ENCODE data around the gene MCRS1.
A peak's percentile ranks its signal among the peaks of the same experiment; 100 is the strongest.
"Not testable (repeated sequence)": the region's sequence is repeated elsewhere in the genome, so short reads cannot be mapped to it uniquely, and the experiment has no call there.

The MCRS1 gene

DNA sequence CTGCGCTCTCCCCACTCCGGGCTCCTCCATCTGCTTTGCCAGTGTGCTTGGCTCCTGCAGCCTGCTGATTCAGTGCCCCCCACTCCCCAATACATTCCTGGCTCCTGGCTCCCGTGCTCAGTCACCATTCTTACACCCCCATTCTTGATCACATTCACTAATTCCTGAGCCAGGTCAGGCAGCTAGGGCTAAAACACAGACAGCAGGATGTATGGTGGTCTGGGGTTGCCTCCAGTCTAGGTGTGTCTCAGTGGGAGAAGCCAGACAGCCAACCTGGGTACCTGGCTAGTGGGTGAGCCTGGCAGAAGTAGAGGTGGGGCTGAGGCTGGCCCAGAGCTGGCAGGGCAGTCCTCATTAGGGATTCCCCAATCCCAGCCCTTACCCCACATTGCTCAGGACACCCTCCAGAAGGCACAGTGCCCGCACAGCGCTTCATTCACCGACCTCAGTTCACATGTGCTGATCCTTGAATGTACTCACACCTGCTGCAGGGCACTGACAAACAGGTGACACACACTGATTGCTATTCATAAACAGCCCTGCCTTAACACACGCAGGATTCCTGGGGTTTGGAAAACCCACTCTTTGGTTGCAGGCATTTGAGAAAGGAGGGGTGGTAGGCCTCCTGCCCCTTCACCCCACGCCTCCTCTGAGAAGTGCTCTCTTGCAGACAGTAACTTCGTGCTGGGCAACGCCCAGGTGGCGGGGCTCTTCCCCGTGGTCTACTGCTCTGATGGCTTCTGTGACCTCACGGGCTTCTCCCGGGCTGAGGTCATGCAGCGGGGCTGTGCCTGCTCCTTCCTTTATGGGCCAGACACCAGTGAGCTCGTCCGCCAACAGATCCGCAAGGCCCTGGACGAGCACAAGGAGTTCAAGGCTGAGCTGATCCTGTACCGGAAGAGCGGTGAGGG is 27.5 kb downstream of the MCRS1 start:
- DNase-seq (ENCODE audit: low read depth): no peak

DNA sequence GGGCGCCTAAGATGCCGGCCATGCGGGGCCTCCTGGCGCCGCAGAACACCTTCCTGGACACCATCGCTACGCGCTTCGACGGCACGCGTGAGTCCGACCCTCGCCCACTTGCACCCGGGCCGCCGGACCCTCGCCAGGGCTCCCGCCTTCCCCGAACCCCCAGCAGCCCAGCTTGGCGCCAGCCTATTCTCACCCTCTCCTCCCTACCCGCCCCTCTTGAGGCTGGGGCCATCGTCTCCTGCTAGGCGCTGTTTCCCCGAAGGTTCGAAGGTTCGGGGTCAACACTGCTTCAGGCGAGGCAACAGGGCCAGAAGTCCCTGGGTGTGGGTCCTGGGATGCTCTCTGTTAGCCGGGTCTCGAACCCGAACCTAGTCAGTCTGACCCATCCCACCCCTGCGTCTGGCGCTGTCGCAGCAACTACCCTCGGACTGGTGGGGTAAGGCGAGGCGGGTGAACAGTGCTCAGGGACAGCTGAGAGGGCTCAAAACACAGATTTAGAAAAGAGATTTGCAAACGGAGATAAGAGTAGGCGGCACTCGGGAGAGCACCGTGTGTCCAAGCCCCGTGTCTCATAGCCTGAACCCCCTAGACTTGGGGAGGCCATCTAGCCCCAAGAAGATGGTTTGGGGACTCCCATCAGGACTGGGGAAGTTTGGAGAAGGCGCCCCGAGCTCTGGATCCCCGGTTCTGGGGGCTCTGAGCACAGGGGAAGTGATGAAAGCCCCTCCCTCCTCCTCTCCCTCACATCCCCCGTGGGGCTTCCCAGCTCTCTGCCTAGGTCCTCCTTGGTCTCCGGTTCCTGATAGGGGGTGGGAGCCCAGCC is 28.3 kb downstream of the MCRS1 start:
- no peak for DNase-seq (ENCODE audit: low read depth)

DNA sequence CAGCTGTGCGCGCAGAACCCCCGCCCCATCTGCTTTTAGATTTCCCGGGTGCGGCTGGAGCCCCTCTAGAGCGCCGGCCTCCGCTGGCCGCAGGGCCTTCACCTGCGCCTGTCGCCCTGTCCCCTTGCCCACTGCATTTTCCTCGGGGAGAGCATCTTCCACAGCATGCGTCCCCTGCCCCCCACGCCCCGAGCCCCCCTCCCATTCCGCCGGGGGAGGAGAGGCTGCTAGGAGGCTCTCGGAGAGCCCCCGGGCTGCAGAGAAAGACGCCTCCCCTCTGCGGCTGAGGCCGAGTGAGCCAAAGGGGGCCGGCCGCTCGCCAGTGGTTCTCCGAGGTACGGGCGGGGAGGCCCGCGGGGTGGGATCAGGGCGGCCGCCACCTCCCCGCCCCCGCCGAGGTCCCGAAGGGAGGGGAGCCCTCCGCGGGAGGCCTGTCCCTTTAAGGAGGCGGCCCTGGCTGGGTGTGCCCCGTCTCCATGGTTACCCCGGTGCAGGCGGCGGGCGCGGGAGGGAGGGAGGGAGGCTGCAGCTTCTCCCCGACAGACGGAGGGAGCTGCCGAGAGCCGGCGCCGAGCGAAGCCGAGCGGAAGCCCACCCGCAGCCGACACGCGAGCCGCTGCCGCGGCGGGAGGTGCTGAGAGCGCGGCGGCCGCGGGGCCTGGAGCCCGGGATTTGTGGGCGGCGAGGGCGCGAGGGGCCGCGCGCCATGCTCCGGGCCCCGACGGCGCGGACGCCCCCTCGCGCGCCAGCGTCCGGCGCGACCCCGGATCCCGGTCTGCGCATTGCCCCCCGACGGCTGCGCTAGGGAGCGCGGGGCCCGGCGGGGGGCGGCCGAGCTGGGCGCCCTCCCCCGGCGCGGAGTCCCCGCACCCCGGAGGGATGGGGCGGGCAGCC is 29.2 kb downstream of the MCRS1 start, which contains the start of gene KCNH3:
TSS of gene KCNH3 (plus strand) at position 521 of the 894 bp plus-strand sequence. CDS start 387 bp downstream, outside the sequence.
- peak; percentile 83 for DNase-seq (ENCODE audit: low read depth)

DNA sequence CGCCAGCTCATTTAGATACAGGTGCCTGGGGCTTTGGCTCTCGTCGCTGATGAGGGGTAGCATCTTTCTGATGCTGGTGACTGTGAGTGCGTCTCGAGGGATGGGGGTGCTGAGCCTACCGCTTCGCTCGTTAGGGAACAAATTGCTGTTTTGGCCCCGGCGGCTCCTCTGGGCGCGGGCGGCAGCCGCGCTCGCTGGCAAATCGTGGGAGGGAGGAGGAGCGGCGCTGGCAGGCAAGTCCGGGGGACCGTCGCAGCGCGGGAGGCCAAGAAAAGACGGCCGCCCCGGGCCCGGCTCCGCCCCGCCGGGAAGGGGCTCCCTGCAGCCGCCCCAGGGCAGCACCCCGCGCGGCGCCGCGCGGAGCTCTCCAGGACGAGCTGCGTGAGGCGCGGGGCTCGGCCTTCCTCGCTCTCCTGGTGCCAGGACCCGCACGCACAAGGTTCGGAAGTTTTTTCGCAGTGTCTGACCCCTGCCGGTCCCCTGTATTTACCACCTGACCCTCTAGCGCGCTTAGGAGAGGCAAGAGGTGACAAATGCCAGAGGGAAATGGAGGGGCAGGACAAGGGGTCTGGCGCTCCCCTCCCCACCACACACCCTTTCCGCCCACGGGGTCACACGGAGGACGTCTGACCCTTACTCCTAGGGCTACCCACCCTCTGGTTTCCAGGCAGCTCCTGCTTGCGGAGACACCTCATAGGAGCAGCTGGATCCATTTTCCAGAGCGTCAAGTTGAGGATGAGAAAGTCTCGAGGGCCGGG is 30.0 kb downstream of the MCRS1 start:
- no peak for DNase-seq (ENCODE audit: low read depth)

DNA sequence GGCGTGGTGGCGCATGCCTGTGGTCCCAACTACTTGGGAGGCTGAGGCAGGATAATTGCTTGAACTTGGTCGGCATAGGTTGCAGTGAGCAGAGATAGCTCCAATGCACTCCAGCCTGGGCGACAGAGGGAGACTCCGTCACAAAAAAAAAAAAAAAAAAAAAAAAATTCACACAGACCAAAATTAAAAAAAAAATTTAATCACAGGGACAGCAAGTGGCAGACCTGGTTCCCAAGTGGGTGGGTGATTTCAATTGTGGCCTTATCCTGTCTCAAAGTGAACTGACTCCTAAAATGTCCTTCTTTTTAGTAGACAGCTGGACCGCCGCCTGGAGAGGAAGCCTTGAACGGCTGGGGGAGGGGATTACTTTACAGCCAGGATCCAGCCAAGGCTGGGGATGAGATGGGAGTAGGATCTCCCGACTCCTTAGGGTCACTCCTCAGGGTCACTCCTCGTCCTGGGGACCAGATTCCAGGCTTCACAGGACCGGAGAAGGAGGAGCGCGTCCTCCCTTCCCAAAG is 30.7 kb downstream of the MCRS1 start:
- DNase-seq (ENCODE audit: low read depth): no peak

DNA sequence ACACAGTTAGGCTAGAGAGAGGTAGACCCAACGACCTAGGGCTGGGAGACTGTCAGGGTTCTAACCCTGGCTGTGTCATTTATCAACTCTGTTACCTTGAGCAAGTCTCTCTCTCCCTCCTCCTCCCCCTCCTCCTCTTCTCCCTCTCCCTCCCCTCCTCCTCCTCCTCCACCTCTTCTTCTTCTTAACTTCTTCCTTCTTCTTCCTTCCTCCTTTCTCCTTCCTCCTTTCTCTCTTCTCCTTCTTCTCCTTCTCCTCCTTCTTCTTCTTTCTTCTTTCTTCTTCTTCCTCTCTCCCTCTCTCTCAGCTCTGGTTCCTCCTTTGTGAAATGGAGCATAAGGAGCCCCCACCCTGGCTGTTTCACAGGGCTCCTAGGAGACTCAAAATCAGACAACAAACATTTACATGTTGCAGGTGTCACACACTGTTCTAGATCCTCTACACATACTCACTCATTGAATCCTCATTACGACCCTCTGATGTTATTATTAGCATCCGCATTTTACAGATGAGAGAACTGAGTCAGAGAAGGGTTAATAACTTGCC is 31.3 kb downstream of the MCRS1 start:
- no peak for DNase-seq (ENCODE audit: low read depth)

DNA sequence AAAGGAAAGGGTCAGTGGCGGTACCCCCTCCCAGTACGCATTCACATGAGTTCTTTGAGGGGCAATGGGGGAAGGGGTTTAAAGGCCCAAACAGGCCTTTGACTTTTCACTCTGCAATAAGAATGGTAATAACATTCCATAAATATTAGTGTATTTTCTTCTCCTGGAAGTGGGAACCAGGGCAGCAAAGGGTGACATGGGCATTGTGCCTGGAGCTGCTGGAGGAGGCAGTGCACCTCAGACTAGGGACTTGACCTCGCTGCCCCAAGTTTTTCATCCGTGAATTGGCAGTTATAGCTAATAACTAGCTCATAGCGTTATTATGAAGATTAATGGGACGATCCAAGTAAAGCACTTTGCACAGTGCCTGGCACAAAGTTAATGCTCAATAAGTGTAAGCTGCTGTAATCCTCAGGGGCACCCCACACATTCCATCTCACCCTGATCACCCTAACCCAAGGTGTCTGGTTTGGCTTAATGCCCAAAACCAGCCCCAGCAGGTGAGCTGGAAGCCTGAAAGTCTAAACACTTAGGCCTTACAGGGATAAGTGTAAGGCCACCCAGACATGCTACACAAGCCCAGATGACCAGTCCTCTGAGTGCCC is 31.9 kb downstream of the MCRS1 start:
- no peak for DNase-seq (ENCODE audit: low read depth)

DNA sequence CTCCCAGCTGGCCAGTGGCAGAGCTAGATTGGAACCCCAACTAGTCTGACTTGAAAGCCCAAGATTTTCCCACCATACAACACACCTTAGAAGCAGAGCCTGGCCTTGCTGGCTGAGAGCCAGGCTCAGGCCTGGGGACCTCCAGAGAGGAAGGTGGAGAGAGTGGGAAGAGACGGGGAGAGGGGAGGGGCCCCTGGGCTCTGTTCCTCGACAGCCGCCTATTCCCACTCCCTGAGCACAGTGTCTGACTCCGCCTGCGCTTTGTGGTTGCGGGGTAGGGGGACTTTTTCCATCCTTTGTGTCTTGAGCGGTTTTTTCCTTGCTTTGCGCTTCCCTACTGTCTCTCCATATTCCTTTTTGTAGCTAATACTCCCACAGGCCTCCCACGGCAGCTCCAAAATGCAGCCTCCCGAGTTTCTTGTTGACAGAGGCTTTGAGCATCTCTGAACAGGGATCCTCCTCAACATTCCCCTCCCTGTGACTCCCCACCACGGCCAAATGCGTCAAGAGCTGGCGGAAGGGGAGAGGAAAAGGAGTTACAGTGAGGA is 33.1 kb downstream of the MCRS1 start:
- DNase-seq (ENCODE audit: low read depth): no peak

DNA sequence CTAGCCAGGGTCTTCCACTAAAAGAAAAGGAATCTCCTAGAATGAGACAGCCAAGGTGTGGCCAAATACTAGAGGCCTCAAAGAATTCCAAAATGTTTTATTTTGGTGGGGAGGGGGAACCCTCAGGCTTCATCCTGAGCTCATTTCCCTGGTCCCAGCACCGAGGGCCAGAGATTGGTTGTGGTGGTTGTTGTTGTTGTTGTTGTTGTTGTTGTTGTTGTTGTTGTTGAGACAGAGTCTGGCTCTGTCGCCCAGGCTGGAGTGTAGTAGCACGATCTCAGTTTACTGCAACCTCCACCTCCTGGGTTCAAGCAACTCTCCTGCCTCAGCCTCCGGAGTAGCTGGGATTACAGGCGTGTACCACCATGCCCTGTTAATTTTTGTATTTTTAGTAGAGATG is 33.8 kb downstream of the MCRS1 start:
- not testable (repeated sequence) for DNase-seq (ENCODE audit: low read depth)

DNA sequence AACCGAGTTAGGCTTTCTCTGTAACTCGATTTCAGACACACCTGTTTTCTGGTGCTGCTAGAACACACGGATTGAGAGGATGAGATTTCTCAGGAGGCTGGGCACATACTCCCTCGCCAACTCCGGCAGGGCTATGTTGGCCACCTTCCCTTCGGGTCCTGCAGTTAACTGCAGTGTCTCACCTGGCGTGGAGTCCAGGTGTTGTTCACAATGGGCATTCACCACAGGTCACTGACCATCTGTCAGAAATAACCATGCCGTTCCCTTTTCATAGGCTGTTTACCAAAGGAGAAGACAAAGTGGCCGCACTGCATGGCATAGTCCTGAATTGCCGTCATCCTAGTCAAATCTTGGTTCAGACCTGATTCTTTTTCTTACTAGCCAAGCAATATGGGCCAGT is 34.6 kb downstream of the MCRS1 start:
- DNase-seq (ENCODE audit: low read depth): no peak

DNA sequence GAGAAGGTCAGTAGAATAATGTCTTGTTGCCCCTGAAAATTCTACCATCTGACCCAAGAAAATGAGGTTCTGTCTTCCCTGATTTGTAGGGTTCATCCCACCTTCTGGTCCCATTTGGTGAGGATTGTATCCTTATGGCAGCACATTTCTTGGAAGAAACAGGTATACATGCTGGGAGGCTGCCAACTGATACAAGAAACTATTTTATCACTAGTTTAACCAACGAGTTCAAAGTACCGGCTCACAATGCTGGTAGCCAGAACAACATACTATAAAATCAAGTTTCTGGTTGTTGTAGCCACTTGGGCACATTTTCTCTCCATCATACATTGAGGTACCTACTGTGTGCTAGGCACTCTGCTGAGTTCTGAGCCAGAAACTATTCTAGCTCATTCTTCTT is 36.2 kb downstream of the MCRS1 start:
- DNase-seq (ENCODE audit: low read depth): no peak

DNA sequence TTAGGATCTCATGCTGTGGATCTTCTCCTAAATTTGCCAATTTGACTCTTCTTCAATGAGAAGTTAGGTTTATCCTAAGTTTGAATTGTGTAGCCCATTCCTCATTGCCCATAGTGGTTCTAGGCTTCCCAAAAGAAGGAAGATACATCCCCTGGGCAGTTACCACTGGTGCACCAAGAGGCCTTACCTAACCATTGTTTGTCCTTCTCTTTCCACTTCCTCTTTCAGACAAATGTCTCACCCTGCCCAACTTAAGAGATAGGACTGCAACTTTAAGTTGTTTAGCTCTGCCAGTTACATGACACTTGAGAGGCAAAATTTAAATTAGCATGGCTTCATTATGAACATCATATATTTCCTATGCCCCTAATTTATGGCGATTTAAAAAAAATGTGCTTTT is 38.5 kb downstream of the MCRS1 start:
- DNase-seq (ENCODE audit: low read depth): no peak

DNA sequence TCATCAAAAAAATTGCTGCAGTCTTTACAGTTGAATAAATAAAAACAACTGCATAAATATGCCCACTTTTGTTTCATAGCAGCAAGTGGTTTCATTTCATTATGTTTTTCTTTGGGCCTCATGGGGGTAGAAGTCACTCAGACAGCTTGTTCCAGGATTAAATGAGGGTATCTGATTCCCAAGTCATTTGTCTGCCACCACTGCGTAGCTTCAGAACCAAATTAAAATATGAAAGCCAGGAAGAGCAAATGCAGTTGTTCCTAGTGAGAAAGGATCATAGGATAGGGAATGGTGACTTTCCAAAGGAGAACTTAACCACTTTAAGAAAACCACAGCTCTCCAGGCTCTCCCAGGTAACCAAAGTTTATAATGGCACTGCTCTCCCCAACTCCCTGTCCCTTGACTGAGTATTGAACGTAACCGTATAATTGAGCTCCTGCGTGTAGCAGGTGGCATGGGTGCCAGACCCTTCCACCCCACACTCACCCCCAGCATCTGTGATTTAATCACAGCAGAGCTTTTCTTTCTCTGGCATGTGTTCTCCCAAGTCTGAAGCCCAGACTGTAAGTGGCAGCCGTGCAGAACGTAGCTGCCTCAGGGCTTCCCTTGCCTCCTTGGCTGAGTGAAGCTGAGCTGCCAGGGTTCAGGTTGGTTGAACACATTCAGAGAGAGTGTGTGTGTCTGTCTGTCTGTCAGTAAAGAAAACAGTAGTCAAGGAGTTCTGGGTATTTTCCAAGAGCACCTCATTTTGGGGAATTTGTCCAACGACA is 40.4 kb downstream of the MCRS1 start:
- no peak for DNase-seq (ENCODE audit: low read depth)

DNA sequence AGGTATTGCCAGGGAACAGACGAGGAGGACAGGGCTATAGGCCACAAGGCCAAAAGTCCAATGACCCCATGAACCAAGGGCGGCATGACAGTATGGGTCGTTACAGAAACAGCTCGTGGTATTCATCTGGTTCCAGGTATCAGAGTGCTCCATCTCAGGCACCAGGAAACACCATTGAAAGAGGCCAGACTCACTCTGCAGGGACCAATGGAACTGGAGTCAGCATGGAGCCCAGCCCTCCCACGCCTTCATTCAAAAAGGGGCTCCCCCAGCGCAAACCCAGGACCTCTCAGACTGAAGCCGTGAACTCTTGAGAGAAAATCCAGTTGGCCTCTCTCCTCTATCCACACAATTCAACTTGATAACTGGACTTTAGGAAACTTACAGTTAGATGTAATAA is 42.0 kb downstream of the MCRS1 start:
- DNase-seq (ENCODE audit: low read depth): no peak

DNA sequence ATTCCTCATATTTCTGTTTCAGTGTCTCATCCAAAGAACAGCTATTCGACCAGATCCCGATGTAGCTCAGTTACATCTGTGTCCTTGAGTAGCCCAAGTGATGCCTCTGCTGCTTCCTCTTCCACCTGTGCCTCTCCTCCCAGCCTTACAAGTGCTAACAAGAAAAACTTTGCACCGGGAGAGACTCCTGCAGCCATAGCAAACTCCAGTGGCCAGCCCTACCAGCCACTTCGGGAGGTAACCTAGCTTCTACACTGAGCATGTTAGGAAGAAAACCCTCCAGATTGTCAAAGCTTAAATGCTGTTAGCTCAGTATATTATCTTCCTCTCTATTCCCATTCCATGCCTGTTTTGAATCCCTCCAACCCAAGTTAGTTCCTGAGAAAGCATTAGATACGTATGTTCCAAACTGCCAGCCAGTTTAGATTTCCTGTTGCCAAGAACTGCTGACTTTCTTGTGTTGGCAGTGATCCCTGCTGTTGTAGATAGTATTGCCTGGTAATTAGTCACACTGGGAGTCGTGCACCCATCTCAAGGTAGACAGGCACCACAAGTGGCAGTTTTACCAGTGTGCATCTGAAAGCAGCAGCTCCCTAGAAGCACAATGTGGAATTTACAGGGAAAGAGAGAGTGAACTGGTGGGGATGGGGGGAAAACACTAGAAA is 43.1 kb downstream of the MCRS1 start:
- no peak for DNase-seq (ENCODE audit: low read depth)

DNA sequence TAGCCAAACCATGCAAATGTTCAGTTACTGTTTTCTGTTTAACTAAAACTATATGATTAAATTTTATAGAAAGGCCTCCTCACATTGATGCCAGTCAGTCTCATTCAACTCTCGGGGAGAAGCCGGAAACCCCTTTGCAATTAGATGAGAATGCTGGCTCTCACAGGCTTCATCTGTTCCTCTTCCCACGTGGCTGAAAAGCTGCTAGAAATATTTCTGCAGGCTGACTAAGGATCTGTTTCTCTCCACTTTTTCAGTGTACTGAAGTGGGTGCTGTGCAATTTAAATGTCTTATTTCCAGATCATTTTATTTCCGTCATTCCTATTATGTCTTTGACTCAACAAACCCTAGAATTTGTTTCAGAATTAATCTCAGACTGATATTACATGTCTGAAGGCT is 46.6 kb downstream of the MCRS1 start:
- no peak for DNase-seq (ENCODE audit: low read depth)

DNA sequence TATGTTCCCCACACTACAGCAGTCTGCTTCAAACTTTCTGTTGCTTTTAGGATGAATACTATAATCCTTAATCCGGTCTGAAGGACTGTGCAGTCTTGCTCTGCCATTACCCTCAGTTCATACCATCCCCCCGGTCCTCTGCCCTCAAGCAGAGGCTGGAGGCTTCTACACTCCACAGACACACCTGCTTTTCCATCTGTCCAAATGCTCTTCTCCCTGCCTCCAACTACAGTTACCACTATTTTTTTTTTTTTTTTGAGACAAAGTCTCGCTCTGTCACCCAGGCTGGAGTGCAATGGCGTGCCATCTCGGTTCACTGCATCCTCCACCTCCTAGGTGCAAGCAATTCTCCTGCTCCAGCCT is 48.4 kb downstream of the MCRS1 start:
- no peak for DNase-seq (ENCODE audit: low read depth)

DNA sequence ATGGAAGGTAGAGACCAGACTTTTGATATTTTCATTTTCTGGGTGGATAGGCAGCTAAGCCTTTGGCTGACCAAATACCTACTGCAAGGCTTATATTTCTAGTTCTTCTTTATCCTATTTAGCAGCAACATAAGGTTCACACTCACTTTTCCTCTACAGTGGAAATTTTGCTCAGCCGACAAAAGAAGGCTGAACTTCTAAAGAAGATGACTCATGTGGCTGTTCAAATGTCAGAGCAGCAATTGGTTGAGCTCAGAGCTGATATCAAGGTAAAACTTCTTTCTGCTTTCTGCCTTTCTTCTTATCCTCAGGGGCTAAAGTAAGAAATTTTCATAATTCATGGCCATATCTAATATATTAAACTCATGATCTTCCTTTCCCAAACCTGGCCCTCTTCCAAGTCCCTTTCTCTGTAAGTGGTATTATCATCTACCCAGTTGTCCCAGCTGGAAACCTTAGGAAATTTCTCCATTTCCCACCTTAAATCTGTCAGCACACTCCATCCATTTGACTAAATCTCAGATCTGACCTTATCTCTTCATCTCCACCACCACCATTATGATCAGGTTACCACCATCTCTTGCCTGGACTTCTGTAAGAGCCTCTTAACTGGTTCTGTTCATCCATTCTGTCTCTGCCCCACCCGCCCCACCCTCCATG is 48.9 kb downstream of the MCRS1 start:
- no peak for DNase-seq (ENCODE audit: low read depth)

All from activated T-cell treated with anti-CD3 and anti-CD28 coated beads for 1 hour (primary cell).